Eye (tissue), 1 donor: ENCODE results near the gene RPS6KA1.
A peak's percentile ranks its signal among the peaks of the same experiment; 100 is the strongest.
"Not testable (repeated sequence)": the region's sequence is repeated elsewhere in the genome, so short reads cannot be mapped to it uniquely, and the experiment has no call there.

Experiments used
- DNase-seq: peaks from one replicate; pipeline ENCODE4 v3.0.0-alpha.2; 2015

The RPS6KA1 gene

GRCh38 chr1:26556111-26556510 lies 26.6 kb downstream of the RPS6KA1 start:
- DNase-seq: no peak

- DNase-seq: no peak
Measured at GRCh38 chr1:26557008-26557407, 27.4 kb downstream of the RPS6KA1 start.

GRCh38 chr1:26558685-26559048 lies 29.1 kb downstream of the RPS6KA1 start:
- DNase-seq: no peak

GRCh38 chr1:26560403-26560780 lies 30.8 kb downstream of the RPS6KA1 start:
- DNase-seq: no peak

- DNase-seq: no peak
Measured at GRCh38 chr1:26570287-26570686, 40.7 kb downstream of the RPS6KA1 start.

GRCh38 chr1:26571381-26571780 lies 41.8 kb downstream of the RPS6KA1 start:
- DNase-seq: no peak

GRCh38 chr1:26574018-26574417 lies 44.5 kb downstream of the RPS6KA1 start:
- no peak for DNase-seq

- no peak for DNase-seq
Measured at GRCh38 chr1:26574719-26575251, 45.2 kb downstream of the RPS6KA1 start.

GRCh38 chr1:26575348-26575747 lies 45.8 kb downstream of the RPS6KA1 start:
- DNase-seq: no peak

GRCh38 chr1:26578167-26578566 lies 48.6 kb downstream of the RPS6KA1 start:
- no peak for DNase-seq

- DNase-seq: no peak
Measured at GRCh38 chr1:26579681-26580111, 50.1 kb downstream of the RPS6KA1 start.

GRCh38 chr1:26580116-26580515 lies 50.6 kb downstream of the RPS6KA1 start:
- DNase-seq: no peak

- no peak for DNase-seq
Measured at GRCh38 chr1:26581287-26581651, 51.7 kb downstream of the RPS6KA1 start.

GRCh38 chr1:26582053-26582835 lies 52.7 kb downstream of the RPS6KA1 start:
- no peak for DNase-seq

GRCh38 chr1:26582836-26583460 lies 53.4 kb downstream of the RPS6KA1 start:
- no peak for DNase-seq

GRCh38 chr1:26583646-26584485 lies 54.3 kb downstream of the RPS6KA1 start:
- DNase-seq: no peak

GRCh38 chr1:26584588-26584987 lies 55.0 kb downstream of the RPS6KA1 start:
- not testable (repeated sequence) for DNase-seq

GRCh38 chr1:26585471-26585870 lies 55.9 kb downstream of the RPS6KA1 start:
- no peak for DNase-seq

- no peak for DNase-seq
Measured at GRCh38 chr1:26593385-26593784, 63.8 kb downstream of the RPS6KA1 start.

GRCh38 chr1:26594593-26594992 lies 65.0 kb downstream of the RPS6KA1 start:
- not testable (repeated sequence) for DNase-seq

- peak; percentile 82 for DNase-seq
Measured at GRCh38 chr1:26597629-26598039, 68.1 kb downstream of the RPS6KA1 start.

- DNase-seq: no peak
Measured at GRCh38 chr1:26598890-26599289, 69.3 kb downstream of the RPS6KA1 start.

- DNase-seq: peak; percentile 94
Measured at GRCh38 chr1:26602378-26602959, 72.9 kb downstream of the RPS6KA1 start.
